MM.1S (cell line): ENCODE results near the gene PI4KA.
"Not testable (repeated sequence)": the region's sequence is repeated elsewhere in the genome, so short reads cannot be mapped to it uniquely, and the experiment has no call there.

Experiments used
- CTCF ChIP-seq: fragments of 300-600 bp; sonication (generic); IDR thresholded peaks from 2 replicates; pipeline ENCODE4 v1.5.1; 2016; ENCODE audit warnings: antibody characterized with exemption, low read length, mixed read lengths
- EZH2 ChIP-seq: fragments of 300-600 bp; sonication (generic); optimal IDR thresholded peaks from 2 replicates; pipeline ENCODE3; 2017; ENCODE audit warnings: low read depth, mild to moderate bottlenecking, antibody characterized with exemption, low read length, mixed read lengths
- EZH2phosphoT487 ChIP-seq: fragments of 300-600 bp; sonication (generic); IDR thresholded peaks from 2 replicates; pipeline ENCODE4 v1.6.1; 2018; ENCODE audit warnings: antibody characterized with exemption, low read length

DNA sequence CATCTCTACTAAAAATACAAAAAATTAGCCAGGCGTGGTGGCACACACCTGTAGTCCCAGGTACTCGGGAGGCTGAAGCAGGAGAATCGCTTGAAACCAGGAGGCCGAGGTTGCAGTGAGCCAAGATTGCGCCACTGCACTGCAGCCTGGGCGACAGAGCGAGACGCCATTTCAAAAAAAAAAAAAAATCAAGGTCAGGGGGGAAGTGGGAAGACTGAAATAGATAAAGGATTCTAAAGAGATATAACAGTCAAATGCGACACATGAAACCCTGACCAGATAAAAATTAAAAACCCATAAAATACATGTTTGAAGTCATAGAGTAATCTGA lies 89.2 kb downstream of the PI4KA start:
- not testable (repeated sequence) for TF ChIP-seq CTCF, EZH2, EZH2phosphoT487
